GM12878 (cell line): Measurements from ENCODE around the gene HMGXB3. TPM values are rescaled to one million over a fixed set of nuclear protein-coding genes. Genes with fewer than 3 reads are reported as not detected.

Source experiments
- ATAC-seq: fragments of 200-7000 bp; cut with Tn5 transposase; 3 replicates; pipeline ENCODE4 v1.9.1; 2020; ENCODE audit warnings: mild to moderate bottlenecking, moderate library complexity
- BruUV-seq: library from RNA; stranded (reverse); fragments of 400-500 nt; replicated peaks from 2 replicates; lab custom pipeline; 2021; lab: Mats Ljungman, UMichigan
- CTCF ChIA-PET: fragments of 300-600 bp; sonication (Branson Sonifier 250); formaldehyde crosslinking; extraction: SDS; loops from one replicate; lab custom pipeline; 2021; ENCODE audit warnings: inconsistent platforms; lab: Yijun Ruan, JAX
- POLR2A ChIA-PET: fragments of 350-600 bp; formaldehyde crosslinking; extraction: SDS; loops from one replicate; lab custom pipeline; 2021; ENCODE audit warnings: inconsistent platforms; lab: Charles Lee
- RAD21 ChIA-PET: fragments of 300-600 bp; sonication (Branson Sonifier 250); formaldehyde crosslinking; loops from one replicate; lab custom pipeline; 2023; ENCODE audit warnings: antibody characterized with exemption; ENCODE audit not compliant: unreplicated experiment; lab: Charles Lee
- SMC1A ChIA-PET: fragments of 300-600 bp; sonication (Branson Sonifier 250); formaldehyde crosslinking; loops from one replicate; lab custom pipeline; 2023; ENCODE audit not compliant: unreplicated experiment, uncharacterized antibody; lab: Charles Lee
- DNase-seq: peaks from one replicate; pipeline ENCODE4 v3.0.0-alpha.2; 2011; ENCODE audit warnings: low read depth, low spot score
- FAIRE-seq: peaks from 3 replicates; lab custom pipeline; 2011; peaks lifted over from hg19 to GRCh38; lab: Jason Lieb, UNC
- H2AFZ ChIP-seq: 2 replicates; pipeline ENCODE4 v1.6.0; 2011; ENCODE audit warnings: low read depth, low read length, control low read depth; ENCODE audit not compliant: control insufficient read depth
- H3K27ac ChIP-seq: 2 replicates; pipeline ENCODE4 v1.5.1; 2011; ENCODE audit warnings: control low read depth; ENCODE audit not compliant: control insufficient read depth, insufficient read depth
- H3K27me3 ChIP-seq, 2 experiments: replicated peaks in 1 of 2; 2 replicates each; pipeline versions ENCODE4 v1.6.0 to v1.6.1; 2011; ENCODE audit warnings: low read length in 1 of 2; ENCODE audit not compliant: control insufficient read depth in 2 of 2, insufficient read depth in 2 of 2
- H3K36me3 ChIP-seq, 2 experiments: 2 replicates each; pipeline ENCODE4 v1.5.1; 2011; ENCODE audit warnings: low read length in 1 of 2; ENCODE audit not compliant: control insufficient read depth in 2 of 2, insufficient read depth in 2 of 2
- H3K4me1 ChIP-seq: 2 replicates; pipeline ENCODE4 v1.6.1; 2011; ENCODE audit warnings: mild to moderate bottlenecking, low read length, moderate library complexity, mixed read lengths; ENCODE audit not compliant: control insufficient read depth, insufficient read depth
- H3K4me2 ChIP-seq: 2 replicates; pipeline ENCODE4 v1.6.0; 2011; ENCODE audit warnings: control low read depth; ENCODE audit not compliant: control insufficient read depth, insufficient read depth
- H3K4me3 ChIP-seq: fragments of 200-600 bp; sonication (generic); 2 replicates; pipeline ENCODE4 v1.5.1; 2016
- H3K79me2 ChIP-seq: 2 replicates; pipeline ENCODE4 v1.6.0; 2011; ENCODE audit warnings: low read length; ENCODE audit not compliant: control insufficient read depth, insufficient read depth
- H3K9ac ChIP-seq: 2 replicates; pipeline ENCODE4 v1.8.0; 2011; ENCODE audit warnings: low read length, control low read depth, mixed read lengths; ENCODE audit not compliant: control insufficient read depth, insufficient read depth
- H3K9me3 ChIP-seq: replicated peaks from 3 replicates; pipeline ENCODE4 v1.5.1; 2011; ENCODE audit warnings: mild to moderate bottlenecking, low read length; ENCODE audit not compliant: control insufficient read depth, insufficient read depth
- H4K20me1 ChIP-seq: 2 replicates; pipeline ENCODE4 v1.6.0; 2011; ENCODE audit not compliant: control insufficient read depth, insufficient read depth
- CHD4 ChIP-seq: fragments of 200-600 bp; sonication (generic); IDR thresholded peaks from 2 replicates; pipeline ENCODE4 v1.6.1; 2016; ENCODE audit warnings: mild to moderate bottlenecking
- ETV6 ChIP-seq, 2 experiments: fragments of 450-650 bp in 1 of 2; IDR thresholded peaks in 1 of 2; conservative IDR thresholded peaks in 1 of 2; 2 replicates each; pipeline ENCODE4 v1.6.1; 2014; ENCODE audit warnings: antibody characterized with exemption in 1 of 2, borderline replicate concordance in 1 of 2, low read depth in 1 of 2, mild to moderate bottlenecking in 1 of 2, moderate library complexity in 1 of 2
- FOXM1 ChIP-seq: IDR thresholded peaks from 2 replicates; pipeline ENCODE4 v1.6.1; 2012; ENCODE audit warnings: low read depth, mild to moderate bottlenecking, inconsistent platforms, low read length, moderate library complexity
- HDGF ChIP-seq: fragments of 450-650 bp; IDR thresholded peaks from 2 replicates; pipeline ENCODE4 v1.6.1; 2016; ENCODE audit warnings: antibody characterized with exemption
- IKZF2 ChIP-seq, 2 experiments: fragments of 450-650 bp; IDR thresholded peaks; 2 replicates each; pipeline ENCODE4 v1.6.1; 2017; ENCODE audit warnings: mild to moderate bottlenecking in 2 of 2, moderate library complexity in 2 of 2
- KAT2A ChIP-seq: conservative IDR thresholded peaks from 2 replicates; pipeline ENCODE4 v1.6.1; 2011; ENCODE audit warnings: low read depth, low read length; ENCODE audit not compliant: control insufficient read depth
- LARP7 ChIP-seq: fragments of 450-650 bp; IDR thresholded peaks from 2 replicates; pipeline ENCODE4 v1.6.1; 2017; ENCODE audit warnings: mild to moderate bottlenecking
- NR2F1 ChIP-seq: fragments of 450-650 bp; conservative IDR thresholded peaks from 2 replicates; pipeline ENCODE4 v1.6.1; 2017; ENCODE audit warnings: mild to moderate bottlenecking
- RAD21 ChIP-seq: IDR thresholded peaks from 2 replicates; pipeline ENCODE4 v1.6.1; 2011; ENCODE audit warnings: mild to moderate bottlenecking, low read depth, low read length, moderate library complexity; ENCODE audit not compliant: insufficient read depth
- SMARCA5 ChIP-seq: fragments of 450-650 bp; IDR thresholded peaks from 2 replicates; pipeline ENCODE4 v1.6.1; 2017; ENCODE audit warnings: mild to moderate bottlenecking
- WGBS: methylation state at CpG from one replicate; pipeline ENCODE4 v1.1.6; 2016; ENCODE audit warnings: low lambda C conversion rate; ENCODE audit not compliant: insufficient replicate concordance, insufficient coverage; ENCODE audit errors: missing lambda C conversion rate; 5-methylcytosine and 5-hydroxymethylcytosine counted together
- in situ Hi-C: fragments of 300-500 bp; cut with MboI; formaldehyde crosslinking; loops from 9 replicates; pipeline ENCODE4 v1.14.3; 2018; ENCODE audit warnings: mixed read lengths
- intact Hi-C: fragments of 100-400 bp; cut with micrococcal nuclease; formaldehyde crosslinking; loops from one replicate; pipeline ENCODE4 v1.14.2; 2022; ENCODE audit not compliant: unreplicated experiment
- polyA plus RNA-seq, 11 experiments: library from polyadenylated mRNA; depleted of rRNA in 4 of 11; unstranded in 6 of 11; stranded (reverse) in 5 of 11; fragments of >200 nt; fragmentation: Nextera tagmentation in 4 of 11; fragmentation: Illumina TruSeq in 1 of 11; extraction: Ambion mirVana in 4 of 11; extraction: Trizol in 1 of 11; gene quantifications; 1 replicate in 1 of 11; 2 replicates in 10 of 11; pipeline versions ENCODE4 v1.2.1 to v1.2.3, GENCODE V29; 2011 to 2016; ENCODE audit warnings: inconsistent platforms in 2 of 11, missing spikeins in 2 of 11, low read depth in 1 of 11
- total RNA-seq, 4 experiments: library from RNA; depleted of rRNA in 3 of 4; stranded (reverse); fragments of >200 nt in 3 of 4; fragmentation: Illumina TruSeq in 1 of 4; extraction: Trizol in 1 of 4; gene quantifications; 2 replicates each; pipeline versions ENCODE4 v1.2.1 to v1.2.3, GENCODE V29; 2013 to 2021
- TF ChIP-seq, protein P1 (sequence below): fragments of 450-650 bp; formaldehyde crosslinking; IDR thresholded peaks from 2 replicates; pipeline ENCODE4 v1.4.0; 2020; ENCODE audit warnings: mild to moderate bottlenecking, moderate library complexity
- TF ChIP-seq, protein P2 (sequence below): fragments of 150-350 bp; IDR thresholded peaks from 2 replicates; pipeline ENCODE4 v1.6.1; 2014; ENCODE audit warnings: mild to moderate bottlenecking, low read depth, low read length
- TF ChIP-seq, protein P3 (sequence below), 3 experiments: IDR thresholded peaks in 2 of 3; conservative IDR thresholded peaks in 1 of 3; 2 replicates each; pipeline ENCODE4 v1.5.1; 2011; ENCODE audit warnings: low read depth in 3 of 3, low read length in 3 of 3, mild to moderate bottlenecking in 3 of 3, control low read depth in 2 of 3, moderate library complexity in 2 of 3, inconsistent platforms in 1 of 3, mixed read lengths in 1 of 3; ENCODE audit not compliant: control insufficient read depth in 2 of 3, insufficient read depth in 1 of 3; ENCODE audit errors: extremely low read depth in 1 of 3

The HMGXB3 gene
- total and polyA plus RNA-seq, 10 of the 15 experiments (the other 5 are each of a cell fraction or from before 2014, with no cell fraction given), result 1.00 to 42.2 (median 28.1) TPM

DNA sequence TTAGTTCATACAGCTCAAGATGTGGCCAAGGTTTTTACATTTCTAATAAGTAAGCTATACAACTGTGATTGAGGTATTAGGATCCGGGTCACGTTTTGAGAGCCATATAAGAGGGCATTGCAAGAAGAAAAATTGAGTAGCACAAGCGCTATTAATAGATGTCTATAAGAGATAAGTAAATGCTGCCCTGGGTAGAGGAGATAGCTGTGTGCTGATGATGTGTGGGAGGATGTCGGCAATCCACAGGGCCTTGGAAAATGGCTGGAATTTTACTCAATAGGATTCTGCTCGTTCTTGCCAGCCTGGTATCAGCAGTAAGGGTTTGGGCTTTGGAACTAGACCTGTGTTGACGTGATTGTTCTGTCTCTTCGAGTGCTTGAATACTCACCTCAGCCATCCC, 44.2 kb downstream of the HMGXB3 start (continued):
- TF ChIP-seq, protein P1, sequence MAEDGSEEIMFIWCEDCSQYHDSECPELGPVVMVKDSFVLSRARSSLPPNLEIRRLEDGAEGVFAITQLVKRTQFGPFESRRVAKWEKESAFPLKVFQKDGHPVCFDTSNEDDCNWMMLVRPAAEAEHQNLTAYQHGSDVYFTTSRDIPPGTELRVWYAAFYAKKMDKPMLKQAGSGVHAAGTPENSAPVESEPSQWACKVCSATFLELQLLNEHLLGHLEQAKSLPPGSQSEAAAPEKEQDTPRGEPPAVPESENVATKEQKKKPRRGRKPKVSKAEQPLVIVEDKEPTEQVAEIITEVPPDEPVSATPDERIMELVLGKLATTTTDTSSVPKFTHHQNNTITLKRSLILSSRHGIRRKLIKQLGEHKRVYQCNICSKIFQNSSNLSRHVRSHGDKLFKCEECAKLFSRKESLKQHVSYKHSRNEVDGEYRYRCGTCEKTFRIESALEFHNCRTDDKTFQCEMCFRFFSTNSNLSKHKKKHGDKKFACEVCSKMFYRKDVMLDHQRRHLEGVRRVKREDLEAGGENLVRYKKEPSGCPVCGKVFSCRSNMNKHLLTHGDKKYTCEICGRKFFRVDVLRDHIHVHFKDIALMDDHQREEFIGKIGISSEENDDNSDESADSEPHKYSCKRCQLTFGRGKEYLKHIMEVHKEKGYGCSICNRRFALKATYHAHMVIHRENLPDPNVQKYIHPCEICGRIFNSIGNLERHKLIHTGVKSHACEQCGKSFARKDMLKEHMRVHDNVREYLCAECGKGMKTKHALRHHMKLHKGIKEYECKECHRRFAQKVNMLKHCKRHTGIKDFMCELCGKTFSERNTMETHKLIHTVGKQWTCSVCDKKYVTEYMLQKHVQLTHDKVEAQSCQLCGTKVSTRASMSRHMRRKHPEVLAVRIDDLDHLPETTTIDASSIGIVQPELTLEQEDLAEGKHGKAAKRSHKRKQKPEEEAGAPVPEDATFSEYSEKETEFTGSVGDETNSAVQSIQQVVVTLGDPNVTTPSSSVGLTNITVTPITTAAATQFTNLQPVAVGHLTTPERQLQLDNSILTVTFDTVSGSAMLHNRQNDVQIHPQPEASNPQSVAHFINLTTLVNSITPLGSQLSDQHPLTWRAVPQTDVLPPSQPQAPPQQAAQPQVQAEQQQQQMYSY, result no peak
- TF ChIP-seq FOXM1 (no peak), CHD4 (no peak), HDGF (no peak), SMARCA5 (no peak), NR2F1 (no peak), IKZF2 (IDR thresholded peaks at IDR 0.05) (no peak)
- TF ChIP-seq, protein P2, sequence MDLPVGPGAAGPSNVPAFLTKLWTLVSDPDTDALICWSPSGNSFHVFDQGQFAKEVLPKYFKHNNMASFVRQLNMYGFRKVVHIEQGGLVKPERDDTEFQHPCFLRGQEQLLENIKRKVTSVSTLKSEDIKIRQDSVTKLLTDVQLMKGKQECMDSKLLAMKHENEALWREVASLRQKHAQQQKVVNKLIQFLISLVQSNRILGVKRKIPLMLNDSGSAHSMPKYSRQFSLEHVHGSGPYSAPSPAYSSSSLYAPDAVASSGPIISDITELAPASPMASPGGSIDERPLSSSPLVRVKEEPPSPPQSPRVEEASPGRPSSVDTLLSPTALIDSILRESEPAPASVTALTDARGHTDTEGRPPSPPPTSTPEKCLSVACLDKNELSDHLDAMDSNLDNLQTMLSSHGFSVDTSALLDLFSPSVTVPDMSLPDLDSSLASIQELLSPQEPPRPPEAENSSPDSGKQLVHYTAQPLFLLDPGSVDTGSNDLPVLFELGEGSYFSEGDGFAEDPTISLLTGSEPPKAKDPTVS, result no peak

DNA sequence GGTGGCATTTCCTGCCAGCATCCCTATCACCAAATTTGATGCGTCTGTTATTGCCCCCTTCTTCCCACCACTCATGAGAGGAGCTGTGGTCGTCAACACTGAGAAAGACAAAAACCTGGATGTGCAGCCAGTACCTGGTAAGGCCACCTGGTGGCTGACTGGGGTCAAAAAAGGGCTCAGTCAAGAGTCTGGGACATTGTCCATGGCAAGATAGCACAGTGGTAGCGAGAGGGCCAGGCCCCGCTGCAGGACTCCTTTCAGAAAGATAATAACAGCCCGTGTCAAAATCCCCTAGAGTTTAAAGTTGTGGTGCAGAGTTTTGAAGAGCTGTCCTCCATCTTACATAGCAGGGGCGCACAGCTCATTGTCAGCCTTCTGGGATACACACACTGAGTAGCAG, 45.0 kb downstream of the HMGXB3 start:
- peaks cover 45 to 46% of the 10 kb centered on the region in 2 experiments for H3K36me3 ChIP-seq
- H3K9me3 ChIP-seq, result no peaks in the 10 kb centered on the region
- WGBS, result 86% methylated on average over 6 of the region's 6 CpGs
- peak; percentile 40; the same call in 1 of the 3 replicates for ATAC-seq
- H3K4me2 ChIP-seq, result no peak overlapping the region
- 0 out of 2 replicates have a peak, but pooled peaks have one; percentile 21 for TF ChIP-seq RAD21
- no peak for TF ChIP-seq LARP7
- TF ChIP-seq, protein P3, sequence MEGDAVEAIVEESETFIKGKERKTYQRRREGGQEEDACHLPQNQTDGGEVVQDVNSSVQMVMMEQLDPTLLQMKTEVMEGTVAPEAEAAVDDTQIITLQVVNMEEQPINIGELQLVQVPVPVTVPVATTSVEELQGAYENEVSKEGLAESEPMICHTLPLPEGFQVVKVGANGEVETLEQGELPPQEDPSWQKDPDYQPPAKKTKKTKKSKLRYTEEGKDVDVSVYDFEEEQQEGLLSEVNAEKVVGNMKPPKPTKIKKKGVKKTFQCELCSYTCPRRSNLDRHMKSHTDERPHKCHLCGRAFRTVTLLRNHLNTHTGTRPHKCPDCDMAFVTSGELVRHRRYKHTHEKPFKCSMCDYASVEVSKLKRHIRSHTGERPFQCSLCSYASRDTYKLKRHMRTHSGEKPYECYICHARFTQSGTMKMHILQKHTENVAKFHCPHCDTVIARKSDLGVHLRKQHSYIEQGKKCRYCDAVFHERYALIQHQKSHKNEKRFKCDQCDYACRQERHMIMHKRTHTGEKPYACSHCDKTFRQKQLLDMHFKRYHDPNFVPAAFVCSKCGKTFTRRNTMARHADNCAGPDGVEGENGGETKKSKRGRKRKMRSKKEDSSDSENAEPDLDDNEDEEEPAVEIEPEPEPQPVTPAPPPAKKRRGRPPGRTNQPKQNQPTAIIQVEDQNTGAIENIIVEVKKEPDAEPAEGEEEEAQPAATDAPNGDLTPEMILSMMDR (IDR thresholded peaks at IDR 0.05 in 2 of 3, conservative IDR thresholded peaks at IDR 0.05 in 1 of 3; ENCODE audit: control insufficient read depth in 2 of 3, extremely low read depth in 1 of 3, insufficient read depth in 1 of 3, low read depth in 3 of 3, low read length in 3 of 3), result peak; percentile 1 to 27 (median 19); a peak in 1 of 6 replicates
- no peak for TF ChIP-seq KAT2A
- TF ChIP-seq ETV6 (conservative IDR thresholded peaks at IDR 0.05 in 1 of 2, IDR thresholded peaks at IDR 0.05 in 1 of 2; ENCODE audit: borderline replicate concordance in 1 of 2, low read depth in 1 of 2), result no peak
- TF ChIP-seq, all 136 proteins: peak for 2
- H3K27me3 ChIP-seq, result no peaks in the 10 kb centered on the region
- no peak for DNase-seq
- no peak overlapping the region for H3K9ac ChIP-seq
- no peak overlapping the region for H3K4me3 ChIP-seq
- intact Hi-C loops, result loop anchor here (5.0 kb wide), 1 partner anchor 62 kb away; no protein-coding TSS in a partner anchor
- ChIA-PET SMC1A (interaction anchor here (1.2 kb wide), 1 partner anchor 9 kb away, joined by 3 read pairs; no protein-coding TSS in a partner anchor), POLR2A (no interaction called here), CTCF (interaction anchor here (1.2 to 2.5 kb wide), 4 partner anchors 11 to 77 kb away, joined by 4 to 10 read pairs (median 4); no protein-coding TSS in a partner anchor), RAD21 (interaction anchor here (1.4 kb wide), 1 partner anchor 173 kb away, joined by 3 read pairs; no protein-coding TSS in a partner anchor)
- no peaks in the 10 kb centered on the region for H3K4me1 ChIP-seq
- FAIRE-seq, result no peak
- in situ Hi-C loops, result no loop called here
- H4K20me1 ChIP-seq, result no peaks in the 10 kb centered on the region
- no peaks in the 10 kb centered on the region for H3K79me2 ChIP-seq
- no TSS peak for BruUV-seq
- H3K27ac ChIP-seq, result no peak overlapping the region
- no peak overlapping the region for H2AFZ ChIP-seq
